HEK293 (cell line): ENCODE measurements around the gene UNC5B.

Experiments
- CTCF ChIA-PET: fragments of 350-600 bp; formaldehyde crosslinking; extraction: SDS; loops from one replicate; lab custom pipeline; 2021; ENCODE audit warnings: antibody characterized with exemption; lab: Yijun Ruan, JAX
- POLR2A ChIA-PET: fragments of 300-600 bp; formaldehyde crosslinking; extraction: SDS; loops from one replicate; lab custom pipeline; 2020; ENCODE audit warnings: antibody characterized with exemption, inconsistent platforms; lab: Yijun Ruan, JAX
- H3K27ac ChIP-seq: fragments of 200-500 bp; sonication (Bioruptor generic); 2 replicates; pipeline ENCODE4 v1.5.1; 2014; ENCODE audit warnings: low read depth, low read length, control low read depth, inconsistent platforms; ENCODE audit errors: extremely low read depth
- H3K36me3 ChIP-seq, 2 experiments: fragments of 200-500 bp in 1 of 2; sonication (Bioruptor generic) in 1 of 2; 1 replicate in 1 of 2; 2 replicates in 1 of 2; pipeline ENCODE4 v1.5.1; 2014 to 2017; ENCODE audit warnings: inconsistent platforms in 2 of 2, low read length in 2 of 2; ENCODE audit not compliant: control insufficient read depth in 2 of 2, insufficient read depth in 1 of 2
- H3K4me1 ChIP-seq: fragments of 200-500 bp; sonication (Bioruptor generic); 2 replicates; pipeline ENCODE4 v1.5.1; 2014; ENCODE audit warnings: mild to moderate bottlenecking, low read length, inconsistent platforms; ENCODE audit not compliant: control insufficient read depth, insufficient read depth
- H3K4me3 ChIP-seq: 2 replicates; pipeline ENCODE4 v1.5.1; 2011; ENCODE audit warnings: low read depth, mild to moderate bottlenecking, control low read depth, low read length, moderate library complexity
- H3K9me3 ChIP-seq: fragments of 200-500 bp; sonication (Bioruptor generic); 2 replicates; pipeline ENCODE4 v1.5.1; 2014; ENCODE audit warnings: low read depth, low read length, inconsistent platforms; ENCODE audit not compliant: control insufficient read depth, insufficient read depth
- ELK4 ChIP-seq: IDR thresholded peaks from 2 replicates; pipeline ENCODE4 v1.6.1; 2011; ENCODE audit warnings: mild to moderate bottlenecking, low read depth, low read length, borderline replicate concordance
- GLI4 ChIP-seq: fragments of 450-650 bp; formaldehyde crosslinking; IDR thresholded peaks from 2 replicates; pipeline ENCODE4 v1.5.1; 2016; ENCODE audit warnings: missing biosample characterization, missing genetic modification characterization
- GLIS1 ChIP-seq: fragments of 450-650 bp; formaldehyde crosslinking; IDR thresholded peaks from 2 replicates; pipeline ENCODE4 v1.5.1; 2016; ENCODE audit warnings: missing biosample characterization, missing genetic modification characterization
- HOXA7 ChIP-seq: sonication (generic); formaldehyde crosslinking; IDR thresholded peaks from 2 replicates; pipeline ENCODE4 v1.8.1; 2022; ENCODE audit warnings: missing genetic modification reagents, borderline replicate concordance
- KLF17 ChIP-seq: fragments of 450-650 bp; formaldehyde crosslinking; IDR thresholded peaks from 2 replicates; pipeline ENCODE4 v1.5.1; 2016; ENCODE audit warnings: missing biosample characterization, missing genetic modification characterization
- SCRT1 ChIP-seq: fragments of 450-650 bp; formaldehyde crosslinking; IDR thresholded peaks from 2 replicates; pipeline ENCODE4 v1.5.1; 2016; ENCODE audit warnings: missing biosample characterization, missing genetic modification characterization, borderline replicate concordance
- SCRT2 ChIP-seq: fragments of 450-650 bp; formaldehyde crosslinking; IDR thresholded peaks from 2 replicates; pipeline ENCODE4 v1.5.1; 2016; ENCODE audit warnings: missing biosample characterization, missing genetic modification characterization
- SP3 ChIP-seq: fragments of 450-650 bp; formaldehyde crosslinking; IDR thresholded peaks from 2 replicates; pipeline ENCODE4 v1.5.1; 2016; ENCODE audit warnings: missing biosample characterization, missing genetic modification characterization
- YY2 ChIP-seq: fragments of 450-650 bp; formaldehyde crosslinking; IDR thresholded peaks from 2 replicates; pipeline ENCODE4 v1.5.1; 2016; ENCODE audit warnings: missing biosample characterization, missing genetic modification characterization
- ZIC2 ChIP-seq: fragments of 450-650 bp; formaldehyde crosslinking; IDR thresholded peaks from 2 replicates; pipeline ENCODE4 v1.5.1; 2016; ENCODE audit warnings: missing biosample characterization, missing genetic modification characterization
- ZNF112 ChIP-seq: fragments of 450-650 bp; formaldehyde crosslinking; IDR thresholded peaks from 2 replicates; pipeline ENCODE4 v1.5.0; 2017; ENCODE audit warnings: missing biosample characterization, missing genetic modification characterization
- ZNF221 ChIP-seq: fragments of 450-650 bp; formaldehyde crosslinking; IDR thresholded peaks from 2 replicates; pipeline ENCODE4 v1.5.1; 2017; ENCODE audit warnings: missing biosample characterization, missing genetic modification characterization, borderline replicate concordance
- ZNF239 ChIP-seq: fragments of 450-650 bp; formaldehyde crosslinking; IDR thresholded peaks from 2 replicates; pipeline ENCODE4 v1.5.1; 2016; ENCODE audit warnings: missing biosample characterization, missing genetic modification characterization
- ZNF416 ChIP-seq: fragments of 450-650 bp; formaldehyde crosslinking; IDR thresholded peaks from 2 replicates; pipeline ENCODE4 v1.5.1; 2016; ENCODE audit warnings: missing biosample characterization, missing genetic modification characterization
- ZNF473 ChIP-seq: fragments of 450-650 bp; formaldehyde crosslinking; IDR thresholded peaks from 2 replicates; pipeline ENCODE4 v1.5.1; 2017; ENCODE audit warnings: missing biosample characterization, missing genetic modification characterization
- ZNF555 ChIP-seq: fragments of 450-650 bp; formaldehyde crosslinking; conservative IDR thresholded peaks from 2 replicates; pipeline ENCODE4 v1.5.1; 2017; ENCODE audit warnings: missing biosample characterization, mild to moderate bottlenecking, missing genetic modification characterization, inconsistent platforms
- ZNF561 ChIP-seq: fragments of 450-650 bp; IDR thresholded peaks from 2 replicates; pipeline ENCODE4 v1.5.1; 2018; ENCODE audit warnings: missing biosample characterization, missing genetic modification characterization, borderline replicate concordance
- ZNF624 ChIP-seq: fragments of 450-650 bp; formaldehyde crosslinking; IDR thresholded peaks from 2 replicates; pipeline ENCODE4 v1.5.1; 2017; ENCODE audit warnings: missing biosample characterization, missing genetic modification characterization
- ZNF830 ChIP-seq: fragments of 450-650 bp; IDR thresholded peaks from 2 replicates; pipeline ENCODE4 v1.5.0; 2018; ENCODE audit warnings: missing biosample characterization, missing genetic modification characterization, low read depth, mild to moderate bottlenecking, moderate library complexity
- ZNF837 ChIP-seq: fragments of 450-650 bp; formaldehyde crosslinking; IDR thresholded peaks from 2 replicates; pipeline ENCODE4 v1.5.1; 2016; ENCODE audit warnings: missing biosample characterization, missing genetic modification characterization

The UNC5B gene

GRCh38 chr10:71319800-71320392 lies 107.5 kb downstream of the UNC5B start:
- ChIA-PET POLR2A (interaction anchor here (0.7 to 2.0 kb wide), 5 partner anchors 56 to 532 kb away, joined by 3 to 10 read pairs (median 4); no protein-coding TSS in a partner anchor), CTCF (interaction anchor here (0.5 to 8.7 kb wide), 35 partner anchors 9 to 674 kb away, joined by 3 to 108 read pairs (median 4); no protein-coding TSS in a partner anchor)
- no peaks in the 10 kb centered on the region for H3K9me3 ChIP-seq
- no peaks in the 10 kb centered on the region for H3K4me1 ChIP-seq
- peak overlapping the region; percentile 70 for H3K4me3 ChIP-seq
- H3K27ac ChIP-seq, result no peak overlapping the region
- H3K36me3 ChIP-seq, result peaks cover 0 to 14% of the 10 kb centered on the region in 2 experiments; a peak in 1 of 3 replicates
- TF ChIP-seq ELK4 (no peak), ZNF624 (tag by site-specific recombination) (no peak), SCRT1 (0 out of 2 replicates have a peak, but pooled peaks have one; percentile 56), SCRT2 (tag by site-specific recombination) (peak; percentile 51), KLF17 (tag by site-specific recombination) (no peak), GLI4 (tag by site-specific recombination) (no peak)

GRCh38 chr10:71320592-71320991 lies 108.2 kb downstream of the UNC5B start:
- TF ChIP-seq ZIC2 (tag by site-specific recombination) (peak; percentile 63), ZNF561 (no peak)
- ChIA-PET POLR2A (interaction anchor here (0.7 to 2.0 kb wide), 2 partner anchors 57 to 64 kb away, joined by 3 to 10 read pairs; no protein-coding TSS in a partner anchor), CTCF (interaction anchor here (0.6 to 8.7 kb wide), 23 partner anchors 9 to 492 kb away, joined by 3 to 108 read pairs (median 4); no protein-coding TSS in a partner anchor)
- peaks cover 0 to 14% of the 10 kb centered on the region in 2 experiments; a peak in 1 of 3 replicates for H3K36me3 ChIP-seq
- no peak overlapping the region for H3K27ac ChIP-seq
- H3K4me3 ChIP-seq, result no peak overlapping the region
- H3K4me1 ChIP-seq, result no peaks in the 10 kb centered on the region
- H3K9me3 ChIP-seq, result no peaks in the 10 kb centered on the region

GRCh38 chr10:71321386-71321785 lies 109.0 kb downstream of the UNC5B start:
- CTCF ChIA-PET, result interaction anchor here (2.3 to 8.7 kb wide), 2 partner anchors 288 to 385 kb away, joined by 13 to 108 read pairs; no protein-coding TSS in a partner anchor
- TF ChIP-seq GLIS1 (tag by site-specific recombination) (no peak), YY2 (tag by site-specific recombination) (no peak), ZNF555 (no peak), SP3 (no peak), ZNF830 (tag by site-specific recombination) (no peak), ZNF221 (tag by site-specific recombination) (no peak), ZNF473 (tag by site-specific recombination) (no peak), ZNF416 (tag by site-specific recombination) (no peak), HOXA7 (CRISPR knock-in tag) (no peak), ZNF112 (tag by site-specific recombination) (no peak), ZNF239 (tag by site-specific recombination) (no peak), ZNF837 (tag by site-specific recombination) (no peak)
- H3K4me1 ChIP-seq, result no peaks in the 10 kb centered on the region
- peaks cover 0 to 14% of the 10 kb centered on the region in 2 experiments; a peak in 1 of 3 replicates for H3K36me3 ChIP-seq
- POLR2A ChIA-PET, result no interaction called here
- no peak overlapping the region for H3K4me3 ChIP-seq
- no peak overlapping the region for H3K27ac ChIP-seq
- no peaks in the 10 kb centered on the region for H3K9me3 ChIP-seq
